GM19397 (cell line): Measurements from ENCODE around the gene SLC66A2.

ENCODE experiments used
- ATAC-seq: cut with Tn5 transposase; IDR thresholded peaks from one replicate; pipeline ENCODE4 v1.9.1; 2021; ENCODE audit warnings: mild to moderate bottlenecking, moderate library complexity; ENCODE audit not compliant: unreplicated experiment

SLC66A2 gene

DNA sequence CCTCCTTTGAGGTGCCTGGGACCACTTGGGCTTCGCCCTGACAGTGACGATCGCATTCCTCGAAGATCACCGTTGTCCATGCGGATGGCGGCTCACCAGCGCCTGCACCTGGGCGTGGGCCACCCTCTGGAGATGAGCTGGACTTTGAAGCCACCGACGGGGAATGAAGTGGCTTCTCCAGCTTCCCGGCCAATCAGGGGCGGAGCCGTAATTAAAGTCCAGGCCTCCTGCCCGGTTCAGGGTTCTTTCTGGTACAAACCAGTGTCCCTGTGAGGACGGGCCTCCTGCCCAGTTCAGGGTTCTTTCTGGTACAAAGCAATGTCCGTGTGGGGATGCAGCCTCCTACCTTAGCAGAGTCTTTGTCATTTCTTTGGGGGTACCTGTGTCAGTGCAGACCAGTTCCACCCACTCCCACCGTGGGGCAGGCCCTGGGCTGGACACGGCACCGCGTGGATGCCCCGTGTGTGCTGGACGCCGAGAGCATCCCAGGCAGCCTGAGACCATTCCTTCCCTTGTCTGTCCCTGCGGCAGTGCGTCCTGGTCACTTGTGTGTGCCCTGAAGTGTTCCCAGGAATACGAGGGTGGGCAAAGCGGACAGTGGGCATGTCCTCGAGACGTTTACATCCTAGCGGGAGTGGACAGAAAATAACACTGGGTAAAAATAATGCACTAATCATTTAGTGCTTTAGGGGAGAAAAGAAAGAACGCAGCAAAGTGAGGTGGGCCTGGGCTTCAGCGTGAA, 98.7 kb downstream of the SLC66A2 start:
- ATAC-seq: no peak
